Liver (tissue), 9 donors: ENCODE results near the gene STYXL2. TPM values are rescaled to one million over a fixed set of nuclear protein-coding genes. Genes with fewer than 3 reads are reported as not detected.
A peak's percentile ranks its signal among the peaks of the same experiment; 100 is the strongest.

Source experiments
- DNase-seq: peaks from one replicate; pipeline ENCODE4 v3.0.0-alpha.2; 2017; ENCODE audit warnings: low spot score
- H3K27ac ChIP-seq, 2 donors: one replicate each; pipeline ENCODE4 v1.7.0; 2013; ENCODE audit warnings: inconsistent platforms in 2 of 2, low read length in 2 of 2, control low read depth in 1 of 2, low read depth in 1 of 2, mild to moderate bottlenecking in 1 of 2
- H3K27me3 ChIP-seq, 4 donors: one replicate each; pipeline versions ENCODE4 v1.6.1 to v1.7.0; 2013; ENCODE audit warnings: low read length in 3 of 4, inconsistent platforms in 1 of 4, mild to moderate bottlenecking in 1 of 4, moderate library complexity in 1 of 4; ENCODE audit not compliant: control insufficient read depth in 4 of 4, insufficient read depth in 4 of 4
- H3K36me3 ChIP-seq, 4 donors: one replicate each; pipeline versions ENCODE4 v1.6.1 to v1.7.0; 2013; ENCODE audit warnings: low read length in 3 of 4, mild to moderate bottlenecking in 3 of 4, low read depth in 1 of 4, moderate library complexity in 1 of 4; ENCODE audit not compliant: control insufficient read depth in 4 of 4, insufficient read depth in 3 of 4
- H3K4me1 ChIP-seq, 4 donors: one replicate each; pipeline versions ENCODE4 v1.6.1 to v1.7.0; 2013; ENCODE audit warnings: low read length in 3 of 4, mild to moderate bottlenecking in 3 of 4, moderate library complexity in 1 of 4; ENCODE audit not compliant: control insufficient read depth in 4 of 4, insufficient read depth in 4 of 4
- H3K4me3 ChIP-seq, 3 donors: one replicate each; pipeline versions ENCODE4 v1.6.1 to v1.7.0; 2013; ENCODE audit warnings: low read length in 3 of 3, control low read depth in 1 of 3, low read depth in 1 of 3, mild to moderate bottlenecking in 1 of 3
- H3K9ac ChIP-seq, 2 donors: one replicate each; pipeline ENCODE4 v1.7.0; 2013; ENCODE audit warnings: low read length in 2 of 2, mild to moderate bottlenecking in 2 of 2, moderate library complexity in 2 of 2, control low read depth in 1 of 2, low read depth in 1 of 2
- H3K9me3 ChIP-seq, 4 donors: one replicate each; pipeline versions ENCODE4 v1.6.1 to v1.7.0; 2013; ENCODE audit warnings: low read length in 3 of 4; ENCODE audit not compliant: control insufficient read depth in 4 of 4
- CTCF ChIP-seq: fragments of 150-350 bp; IDR thresholded peaks from 2 replicates; pipeline ENCODE4 v1.5.1; 2017; ENCODE audit warnings: improper control_type of control experiment, low read depth, low read length; ENCODE audit not compliant: missing input control
- EGR1 ChIP-seq, 2 donors: IDR thresholded peaks; 2 replicates each; pipeline ENCODE4 v1.6.1; 2016 to 2018; ENCODE audit warnings: antibody characterized with exemption in 2 of 2, low read depth in 2 of 2
- FOXA1 ChIP-seq: IDR thresholded peaks from 2 replicates; pipeline ENCODE4 v1.6.1; 2016; ENCODE audit warnings: antibody characterized with exemption
- FOXA2 ChIP-seq: IDR thresholded peaks from 2 replicates; pipeline ENCODE4 v1.6.1; 2016; ENCODE audit warnings: antibody characterized with exemption
- GABPA ChIP-seq, 2 donors: IDR thresholded peaks in 1 of 2; conservative IDR thresholded peaks in 1 of 2; 2 replicates each; pipeline ENCODE4 v1.6.1; 2016; ENCODE audit warnings: antibody characterized with exemption in 2 of 2, mild to moderate bottlenecking in 1 of 2, moderate library complexity in 1 of 2
- HNF4A ChIP-seq, 2 donors: conservative IDR thresholded peaks; 2 replicates each; pipeline ENCODE4 v1.6.1; 2016; ENCODE audit warnings: antibody characterized with exemption in 2 of 2, mild to moderate bottlenecking in 2 of 2
- MAX ChIP-seq: IDR thresholded peaks from 2 replicates; pipeline ENCODE4 v1.6.1; 2016; ENCODE audit warnings: antibody characterized with exemption
- RAD21 ChIP-seq, 2 donors: IDR thresholded peaks; 2 replicates each; pipeline ENCODE4 v1.6.1; 2016; ENCODE audit warnings: antibody characterized with exemption in 2 of 2, mild to moderate bottlenecking in 2 of 2
- REST ChIP-seq: IDR thresholded peaks from 2 replicates; pipeline ENCODE4 v1.6.1; 2016; ENCODE audit warnings: antibody characterized with exemption, mild to moderate bottlenecking
- RXRA ChIP-seq, 2 donors: IDR thresholded peaks; 2 replicates each; pipeline ENCODE4 v1.6.1; 2017 to 2018; ENCODE audit warnings: antibody characterized with exemption in 2 of 2, mild to moderate bottlenecking in 1 of 2
- SP1 ChIP-seq: IDR thresholded peaks from 2 replicates; pipeline ENCODE4 v1.6.1; 2018; ENCODE audit warnings: antibody characterized with exemption, mild to moderate bottlenecking
- YY1 ChIP-seq: IDR thresholded peaks from 2 replicates; pipeline ENCODE4 v1.6.1; 2016; ENCODE audit warnings: antibody characterized with exemption, mild to moderate bottlenecking
- ZBTB33 ChIP-seq: IDR thresholded peaks from 2 replicates; pipeline ENCODE4 v1.6.1; 2016; ENCODE audit warnings: antibody characterized with exemption
- WGBS: extraction: QIAGEN DNeasy Blood & Tissue Kit; methylation state at CpG from one replicate; pipeline ENCODE4 v1.1.7; 2013; 5-methylcytosine and 5-hydroxymethylcytosine counted together
- polyA plus RNA-seq, 2 donors: library from polyadenylated mRNA; stranded (reverse) in 1 of 2; unstranded in 1 of 2; fragments of 200-250 nt in 1 of 2; fragments of >200 nt in 1 of 2; fragmentation: Nextera tagmentation in 1 of 2; extraction: Ambion mirVana in 1 of 2; gene quantifications; one replicate each; pipeline versions ENCODE4 v1.2.1 to v1.2.3, GENCODE V29; 2013 to 2015
- total RNA-seq, 2 donors: library from RNA; depleted of rRNA; stranded (reverse); fragments of >200 nt; gene quantifications; one replicate each; pipeline ENCODE4 v1.2.3, GENCODE V29; 2014
- donor health status: healthy.
- donor health status: healthy.
- donor health status: healthy.
- donor health status: healthy.
- donor health status: healthy.

The STYXL2 gene
- total and polyA plus RNA-seq, 4 donors: 0.28 TPM; not detected in 3

GRCh38 chr1:167056529-167057231 is 37.2 kb upstream of the STYXL2 start:
- WGBS: 63% methylated on average over 10 of the region's 10 CpGs
- Histone ChIP-seq H3K9me3 (no peaks in the 10 kb centered on the region), H3K9ac (no peak overlapping the region), H3K4me3 (no peak overlapping the region), H3K4me1 (peaks cover 0 to 5% (median 1%) of the 10 kb centered on the region in 4 donors), H3K36me3 (no peaks in the 10 kb centered on the region), H3K27ac (no peak overlapping the region), H3K27me3 (no peaks in the 10 kb centered on the region)
- DNase-seq: no peak
- TF ChIP-seq YY1: no peak

- 43% methylated on average over 6 of the region's 6 CpGs for WGBS
- DNase-seq: no peak
- H3K4me3 ChIP-seq: no peak overlapping the region
- H3K27ac ChIP-seq: no peak overlapping the region
- no peaks in the 10 kb centered on the region for H3K9me3 ChIP-seq
- no peaks in the 10 kb centered on the region for H3K27me3 ChIP-seq
- no peak overlapping the region for H3K9ac ChIP-seq
- peaks cover 0 to 5% (median 1%) of the 10 kb centered on the region in 4 donors for H3K4me1 ChIP-seq
- H3K36me3 ChIP-seq: no peaks in the 10 kb centered on the region
- TF ChIP-seq MAX: no peak
- no peak for TF ChIP-seq REST
- TF ChIP-seq RXRA (IDR thresholded peaks at IDR 0.05): no peak
- no peak for TF ChIP-seq YY1
- TF ChIP-seq FOXA1: no peak
- TF ChIP-seq SP1: no peak
- no peak for TF ChIP-seq HNF4A (conservative IDR thresholded peaks at IDR 0.05)
- peak; percentile 92 to 95 for TF ChIP-seq RAD21 (IDR thresholded peaks at IDR 0.05)
- no peak for TF ChIP-seq EGR1 (IDR thresholded peaks at IDR 0.05; ENCODE audit: low read depth in 2 of 2)
- no peak for TF ChIP-seq GABPA (IDR thresholded peaks at IDR 0.05 in 1 of 2, conservative IDR thresholded peaks at IDR 0.05 in 1 of 2)
- peak; percentile 57 for TF ChIP-seq CTCF
- no peak for TF ChIP-seq FOXA2
- no peak for TF ChIP-seq ZBTB33
These were observed 36.6 kb upstream of the STYXL2 start for GRCh38 chr1:167057241-167057688.
